ENCODE measurements around the gene PNMT.

- TF ChIP-seq CTCF (tag by site-specific recombination; IDR thresholded peaks at IDR 0.05) (no peak), ZBTB1 (tag by site-specific recombination; IDR thresholded peaks at IDR 0.05) (no peak), ZNF280D (tag by site-specific recombination; IDR thresholded peaks at IDR 0.05) (no peak), SP3 (tag by site-specific recombination; IDR thresholded peaks at IDR 0.05) (no peak), ZNF558 (tag by site-specific recombination; IDR thresholded peaks at IDR 0.05) (no peak), HOXD13 (CRISPR knock-in tag; IDR thresholded peaks at IDR 0.05; ENCODE audit: borderline replicate concordance) (no peak), ZNF777 (tag by site-specific recombination; IDR thresholded peaks at IDR 0.05; ENCODE audit: borderline replicate concordance) (no peak), ZBTB21 (tag by site-specific recombination; IDR thresholded peaks at IDR 0.05) (no peak)
Observed at GRCh38 chr17:39719563-39720355, 51.5 kb downstream of the PNMT start.
